Measurements from ENCODE around the gene ALOXE3.

The ALOXE3 gene

DNA sequence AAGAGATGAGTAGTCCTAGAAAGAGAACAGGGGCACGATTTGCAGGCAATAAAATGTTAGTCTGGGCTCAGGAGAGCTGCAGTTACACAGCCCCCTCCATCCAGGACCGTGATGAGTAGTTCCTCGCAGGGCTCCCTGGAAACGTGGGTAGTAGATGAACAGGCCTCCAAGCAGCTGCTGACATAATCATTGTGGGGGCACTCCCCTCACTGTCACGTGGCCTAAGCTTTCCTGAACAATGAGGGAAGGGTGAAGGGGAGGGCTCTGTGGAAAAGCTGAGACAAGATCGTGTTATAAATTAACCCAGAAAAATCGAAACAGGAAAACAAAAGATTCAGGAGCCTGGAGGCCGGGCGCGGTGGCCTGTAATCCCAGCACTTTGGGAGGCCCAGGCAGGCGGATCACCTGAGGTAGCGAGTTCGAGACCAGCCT is 35.2 kb upstream of the ALOXE3 start:
- TF ChIP-seq CTCF (IDR thresholded peaks at IDR 0.05) (no peak), ZFX (IDR thresholded peaks at IDR 0.05; ENCODE audit: borderline replicate concordance) (no peak)
- H3K27ac ChIP-seq = peak overlapping the region; percentile 97

GRCh38 chr17:8153031-8153451 is 34.7 kb upstream of the ALOXE3 start:
- no peak for TF ChIP-seq CTCF (IDR thresholded peaks at IDR 0.05)
- TF ChIP-seq ZFX (IDR thresholded peaks at IDR 0.05; ENCODE audit: borderline replicate concordance) = no peak
- peak overlapping the region; percentile 97 for H3K27ac ChIP-seq

DNA sequence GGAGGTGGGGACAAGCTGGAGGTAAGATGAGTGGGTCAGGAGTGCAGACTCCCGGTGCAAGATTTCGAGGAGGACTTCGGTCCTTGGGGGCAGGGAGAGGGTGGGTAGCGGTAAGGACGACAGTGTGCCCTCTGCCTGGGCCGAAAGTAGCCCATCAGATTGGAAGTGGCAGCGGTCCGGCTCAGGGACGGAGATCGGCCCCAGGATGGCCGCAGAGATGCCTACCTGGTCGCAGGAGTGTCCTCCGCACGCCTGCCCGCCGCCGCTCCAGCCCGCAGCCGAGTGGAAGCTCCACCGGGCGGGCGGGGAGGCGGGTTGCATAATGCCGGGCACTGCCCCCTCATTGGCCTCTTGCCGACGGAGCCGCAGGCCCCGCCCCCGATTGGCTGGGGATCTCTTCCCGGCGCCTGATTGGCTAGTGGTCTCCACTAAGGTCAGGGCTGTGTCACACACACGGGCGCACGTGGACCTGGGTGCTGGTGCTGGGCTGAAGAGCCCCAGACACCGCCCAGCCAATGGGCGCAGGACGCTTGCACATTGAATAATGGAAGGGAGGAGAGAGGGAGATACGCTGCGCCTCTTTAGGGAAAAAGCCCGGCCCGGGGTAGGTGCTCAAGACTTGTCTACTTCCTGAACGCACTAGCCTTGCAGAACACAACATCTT is 33.9 kb upstream of the ALOXE3 start, which contains the start of gene PER1:
TSS of gene PER1 (minus strand) at position 293 of the 664 bp plus-strand sequence. CDS start 1,698 bp downstream, outside the sequence.
- peak within 1 kb of the TSS; percentile 97 for H3K27ac ChIP-seq
- no peak for TF ChIP-seq ZFX (IDR thresholded peaks at IDR 0.05; ENCODE audit: borderline replicate concordance)
- TF ChIP-seq CTCF (IDR thresholded peaks at IDR 0.05) = no peak

- peak overlapping the region; percentile 97 for H3K27ac ChIP-seq
- no peak for TF ChIP-seq ZFX (IDR thresholded peaks at IDR 0.05; ENCODE audit: borderline replicate concordance)
- TF ChIP-seq CTCF (IDR thresholded peaks at IDR 0.05) = no peak
Observed at GRCh38 chr17:8151641-8152111, 33.4 kb upstream of the ALOXE3 start.

DNA sequence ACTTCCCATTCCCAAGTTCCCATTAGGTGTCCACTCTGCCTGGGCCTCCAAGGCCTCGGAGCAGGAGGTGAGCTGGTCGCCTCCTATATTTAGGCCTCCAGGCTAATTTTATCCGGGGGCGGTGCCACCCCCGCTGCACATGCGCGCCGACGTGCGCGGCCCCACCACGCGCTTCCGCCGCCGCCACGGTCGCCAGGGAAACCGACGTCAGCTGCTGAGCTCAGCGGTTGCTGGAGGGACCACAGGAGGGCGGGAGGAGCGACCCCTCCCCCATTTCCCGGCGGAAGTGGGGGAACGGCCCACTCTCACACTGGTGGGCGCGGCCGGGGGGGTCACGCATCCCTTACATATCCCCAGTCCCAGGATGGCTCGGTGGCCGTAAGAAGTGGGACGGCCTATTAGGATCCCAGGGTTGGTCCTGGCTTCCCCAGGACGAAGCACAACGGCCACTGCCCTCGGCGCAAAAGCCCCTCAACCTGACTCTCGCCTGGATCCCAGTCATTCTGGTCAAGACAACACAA is 32.9 kb upstream of the ALOXE3 start:
- peak overlapping the region; percentile 97 for H3K27ac ChIP-seq

GRCh38 chr17:8150194-8151119 is 32.1 kb upstream of the ALOXE3 start:
- TF ChIP-seq ZFX (IDR thresholded peaks at IDR 0.05; ENCODE audit: borderline replicate concordance) (no peak), CTCF (IDR thresholded peaks at IDR 0.05) (no peak)
- H3K27ac ChIP-seq = no peak overlapping the region

More for the DNA sequence above, 32.9 kb upstream of the ALOXE3 start:
- no peak for TF ChIP-seq CTCF (IDR thresholded peaks at IDR 0.05)
- no peak for TF ChIP-seq ZFX (IDR thresholded peaks at IDR 0.05; ENCODE audit: borderline replicate concordance)

All from 22Rv1 (cell line).